Measurements from ENCODE around the gene CBL. TPM values are rescaled to one million over a fixed set of nuclear protein-coding genes. Genes with fewer than 3 reads are reported as not detected.
"Not testable (repeated sequence)": the region's sequence is repeated elsewhere in the genome, so short reads cannot be mapped to it uniquely, and the experiment has no call there.

CBL gene
- polyA plus RNA-seq, 4 donors, result 2.2 to 10.1 (median 4.3) TPM

- FAIRE-seq; H3K9me3 ChIP-seq (ENCODE audit: control insufficient read depth in 2 of 2, insufficient read depth in 1 of 2, low read depth in 1 of 2, low read length in 1 of 2); H3K27me3 ChIP-seq (ENCODE audit: control insufficient read depth in 3 of 3, insufficient read depth in 3 of 3, low read length in 3 of 3); H3K4me1 ChIP-seq (ENCODE audit: control insufficient read depth in 3 of 3, insufficient read depth in 2 of 3, low read depth in 1 of 3, low read length in 2 of 3); DNase-seq; H3K4me3 ChIP-seq (ENCODE audit: low read depth in 1 of 3, low read length in 3 of 3): not testable (repeated sequence)
- WGBS, 3 donors, result 79 to 88% (median 79%) methylated on average over 9 of the region's 9 CpGs
- H3K36me3 ChIP-seq (ENCODE audit: control insufficient read depth in 3 of 3, insufficient read depth in 2 of 3, low read depth in 1 of 3, low read length in 3 of 3), result peaks cover 0 to 17% (median 0%) of the 10 kb centered on the region in 3 donors
- H3K27ac ChIP-seq (ENCODE audit: low read depth in 1 of 3, low read length in 2 of 3), result peak overlapping the region in 1 of 3 donors; percentile 50
Measured at GRCh38 chr11:119228535-119229287, 22.6 kb downstream of the CBL start.

- FAIRE-seq (no peak), DNase-seq (no peak)
- H3K9me3 ChIP-seq (ENCODE audit: control insufficient read depth in 2 of 2, insufficient read depth in 1 of 2, low read depth in 1 of 2, low read length in 1 of 2), result no peaks in the 10 kb centered on the region
- H3K4me3 ChIP-seq (ENCODE audit: low read depth in 1 of 3, low read length in 3 of 3), result no peak overlapping the region
- H3K27me3 ChIP-seq (ENCODE audit: control insufficient read depth in 3 of 3, insufficient read depth in 3 of 3, low read length in 3 of 3), result no peaks in the 10 kb centered on the region
- peaks cover 0 to 21% (median 2%) of the 10 kb centered on the region in 3 donors for H3K36me3 ChIP-seq (ENCODE audit: control insufficient read depth in 3 of 3, insufficient read depth in 2 of 3, low read depth in 1 of 3, low read length in 3 of 3)
- 76 to 85% (median 83%) methylated on average over 3 of the region's 3 CpGs for WGBS, 3 donors
- H3K27ac ChIP-seq (ENCODE audit: low read depth in 1 of 3, low read length in 2 of 3), result peak overlapping the region in 1 of 3 donors; percentile 49
- H3K4me1 ChIP-seq (ENCODE audit: control insufficient read depth in 3 of 3, insufficient read depth in 2 of 3, low read depth in 1 of 3, low read length in 2 of 3), result peaks cover 0 to 2% (median 0%) of the 10 kb centered on the region in 3 donors
Measured at GRCh38 chr11:119229288-119229672, 23.1 kb downstream of the CBL start.

- DNase-seq (no peak), FAIRE-seq (no peak)
- Histone ChIP-seq H3K9me3 (ENCODE audit: control insufficient read depth in 2 of 2, insufficient read depth in 1 of 2, low read depth in 1 of 2, low read length in 1 of 2) (no peaks in the 10 kb centered on the region), H3K4me1 (ENCODE audit: control insufficient read depth in 3 of 3, insufficient read depth in 2 of 3, low read depth in 1 of 3, low read length in 2 of 3) (peaks cover 0 to 2% (median 0%) of the 10 kb centered on the region in 3 donors), H3K36me3 (ENCODE audit: control insufficient read depth in 3 of 3, insufficient read depth in 2 of 3, low read depth in 1 of 3, low read length in 3 of 3) (peaks cover 0 to 21% (median 2%) of the 10 kb centered on the region in 3 donors), H3K27ac (ENCODE audit: low read depth in 1 of 3, low read length in 2 of 3) (no peak overlapping the region), H3K4me3 (ENCODE audit: low read depth in 1 of 3, low read length in 3 of 3) (no peak overlapping the region), H3K27me3 (ENCODE audit: control insufficient read depth in 3 of 3, insufficient read depth in 3 of 3, low read length in 3 of 3) (no peaks in the 10 kb centered on the region)
- WGBS, 3 donors, result 90 to 94% (median 92%) methylated on average over 4 of the region's 4 CpGs
Measured at GRCh38 chr11:119229741-119230140, 23.6 kb downstream of the CBL start.

- H3K27ac ChIP-seq (ENCODE audit: low read depth in 1 of 3, low read length in 2 of 3), result no peak overlapping the region
- H3K9me3 ChIP-seq (ENCODE audit: control insufficient read depth in 2 of 2, insufficient read depth in 1 of 2, low read depth in 1 of 2, low read length in 1 of 2), result no peaks in the 10 kb centered on the region
- no peaks in the 10 kb centered on the region for H3K27me3 ChIP-seq (ENCODE audit: control insufficient read depth in 3 of 3, insufficient read depth in 3 of 3, low read length in 3 of 3)
- DNase-seq, result no peak
- H3K4me1 ChIP-seq (ENCODE audit: control insufficient read depth in 3 of 3, insufficient read depth in 2 of 3, low read depth in 1 of 3, low read length in 2 of 3), result no peaks in the 10 kb centered on the region
- no peak for FAIRE-seq
- H3K4me3 ChIP-seq (ENCODE audit: low read depth in 1 of 3, low read length in 3 of 3), result no peak overlapping the region
- peaks cover 0 to 30% (median 2%) of the 10 kb centered on the region in 3 donors for H3K36me3 ChIP-seq (ENCODE audit: control insufficient read depth in 3 of 3, insufficient read depth in 2 of 3, low read depth in 1 of 3, low read length in 3 of 3)
Measured at GRCh38 chr11:119236490-119236889, 30.4 kb downstream of the CBL start.

GRCh38 chr11:119236891-119237290, 30.8 kb downstream of the CBL start:
- Histone ChIP-seq H3K4me1 (ENCODE audit: control insufficient read depth in 3 of 3, insufficient read depth in 2 of 3, low read depth in 1 of 3, low read length in 2 of 3) (no peaks in the 10 kb centered on the region), H3K27ac (ENCODE audit: low read depth in 1 of 3, low read length in 2 of 3) (no peak overlapping the region), H3K4me3 (ENCODE audit: low read depth in 1 of 3, low read length in 3 of 3) (no peak overlapping the region), H3K27me3 (ENCODE audit: control insufficient read depth in 3 of 3, insufficient read depth in 3 of 3, low read length in 3 of 3) (no peaks in the 10 kb centered on the region), H3K9me3 (ENCODE audit: control insufficient read depth in 2 of 2, insufficient read depth in 1 of 2, low read depth in 1 of 2, low read length in 1 of 2) (no peaks in the 10 kb centered on the region), H3K36me3 (ENCODE audit: control insufficient read depth in 3 of 3, insufficient read depth in 2 of 3, low read depth in 1 of 3, low read length in 3 of 3) (peaks cover 0 to 27% (median 2%) of the 10 kb centered on the region in 3 donors)
- no peak for FAIRE-seq
- DNase-seq, result no peak
- WGBS, 3 donors, result 62 to 96% (median 93%) methylated on average over 1 of the region's 1 CpG

- Histone ChIP-seq H3K27me3 (ENCODE audit: control insufficient read depth in 3 of 3, insufficient read depth in 3 of 3, low read length in 3 of 3) (no peaks in the 10 kb centered on the region), H3K4me3 (ENCODE audit: low read depth in 1 of 3, low read length in 3 of 3) (no peak overlapping the region), H3K9me3 (ENCODE audit: control insufficient read depth in 2 of 2, insufficient read depth in 1 of 2, low read depth in 1 of 2, low read length in 1 of 2) (no peaks in the 10 kb centered on the region), H3K36me3 (ENCODE audit: control insufficient read depth in 3 of 3, insufficient read depth in 2 of 3, low read depth in 1 of 3, low read length in 3 of 3) (peaks cover 0 to 30% (median 2%) of the 10 kb centered on the region in 3 donors), H3K27ac (ENCODE audit: low read depth in 1 of 3, low read length in 2 of 3) (no peak overlapping the region), H3K4me1 (ENCODE audit: control insufficient read depth in 3 of 3, insufficient read depth in 2 of 3, low read depth in 1 of 3, low read length in 2 of 3) (no peaks in the 10 kb centered on the region)
- no peak for FAIRE-seq
- no peak for DNase-seq
Measured at GRCh38 chr11:119237515-119237914, 31.4 kb downstream of the CBL start.

- 89 to 97% (median 91%) methylated on average over 8 of the region's 8 CpGs for WGBS, 3 donors
- no peak for FAIRE-seq
- DNase-seq, result no peak
Measured at GRCh38 chr11:119248750-119249670, 42.9 kb downstream of the CBL start.

GRCh38 chr11:119249671-119250010, 43.5 kb downstream of the CBL start:
- Histone ChIP-seq H3K27me3 (ENCODE audit: control insufficient read depth in 3 of 3, insufficient read depth in 3 of 3, low read length in 3 of 3) (no peaks in the 10 kb centered on the region), H3K9me3 (ENCODE audit: control insufficient read depth in 2 of 2, insufficient read depth in 1 of 2, low read depth in 1 of 2, low read length in 1 of 2) (no peaks in the 10 kb centered on the region), H3K4me1 (ENCODE audit: control insufficient read depth in 3 of 3, insufficient read depth in 2 of 3, low read depth in 1 of 3, low read length in 2 of 3) (no peaks in the 10 kb centered on the region), H3K27ac (ENCODE audit: low read depth in 1 of 3, low read length in 2 of 3) (no peak overlapping the region), H3K36me3 (ENCODE audit: control insufficient read depth in 3 of 3, insufficient read depth in 2 of 3, low read depth in 1 of 3, low read length in 3 of 3) (peaks cover 0 to 6% (median 2%) of the 10 kb centered on the region in 3 donors), H3K4me3 (ENCODE audit: low read depth in 1 of 3, low read length in 3 of 3) (no peak overlapping the region)
- 88 to 100% (median 88%) methylated on average over 1 of the region's 1 CpG for WGBS, 3 donors
- DNase-seq (no peak), FAIRE-seq (no peak)

More at GRCh38 chr11:119248750-119249670, 42.9 kb downstream of the CBL start:
- H3K36me3 ChIP-seq (ENCODE audit: control insufficient read depth in 3 of 3, insufficient read depth in 2 of 3, low read depth in 1 of 3, low read length in 3 of 3), result peaks cover 0 to 3% (median 2%) of the 10 kb centered on the region in 3 donors
- no peak overlapping the region for H3K27ac ChIP-seq (ENCODE audit: low read depth in 1 of 3, low read length in 2 of 3)
- H3K4me1 ChIP-seq (ENCODE audit: control insufficient read depth in 3 of 3, insufficient read depth in 2 of 3, low read depth in 1 of 3, low read length in 2 of 3), result no peaks in the 10 kb centered on the region
- H3K9me3 ChIP-seq (ENCODE audit: control insufficient read depth in 2 of 2, insufficient read depth in 1 of 2, low read depth in 1 of 2, low read length in 1 of 2), result no peaks in the 10 kb centered on the region
- H3K4me3 ChIP-seq (ENCODE audit: low read depth in 1 of 3, low read length in 3 of 3), result no peak overlapping the region
- H3K27me3 ChIP-seq (ENCODE audit: control insufficient read depth in 3 of 3, insufficient read depth in 3 of 3, low read length in 3 of 3), result no peaks in the 10 kb centered on the region

Data from small intestine (tissue), 7 donors.